H1 (cell line): ENCODE data around the gene CELF2. TPM values are rescaled to one million over a fixed set of nuclear protein-coding genes. Genes with fewer than 3 reads are reported as not detected.

Source experiments
- CTCF ChIA-PET: fragments of 300-600 bp; sonication (Branson Sonifier 250); formaldehyde crosslinking; loops from one replicate; lab custom pipeline; 2021; ENCODE audit not compliant: partially characterized antibody; lab: Charles Lee
- POLR2A ChIA-PET: fragments of 300-600 bp; sonication (Branson Sonifier 250); formaldehyde crosslinking; loops from one replicate; lab custom pipeline; 2021; ENCODE audit warnings: inconsistent platforms; ENCODE audit not compliant: partially characterized antibody; lab: Charles Lee
- DNase-seq, 2 experiments: peaks; one replicate each; pipeline versions ENCODE4 v3.0.0 to v3.0.0-alpha.2; 2010 to 2022; ENCODE audit warnings: low spot score in 2 of 2, low read depth in 1 of 2, mixed read lengths in 1 of 2
- FAIRE-seq: peaks from 2 replicates; lab custom pipeline; 2011; peaks lifted over from hg19 to GRCh38; lab: Jason Lieb, UNC
- H2AFZ ChIP-seq: 2 replicates; pipeline ENCODE4 v1.8.1; 2012; ENCODE audit warnings: low read length, inconsistent platforms
- H2AK5ac ChIP-seq: 2 replicates; pipeline ENCODE4 v1.6.1; 2013; ENCODE audit warnings: low read depth, low read length
- H2BK120ac ChIP-seq: replicated peaks from 2 replicates; pipeline ENCODE3; 2013; ENCODE audit warnings: low read depth, low read length, inconsistent platforms
- H2BK12ac ChIP-seq: 2 replicates; pipeline ENCODE4 v1.6.1; 2013; ENCODE audit warnings: low read depth, low read length
- H2BK15ac ChIP-seq: 2 replicates; pipeline ENCODE4 v1.6.1; 2013; ENCODE audit warnings: low read length
- H2BK20ac ChIP-seq: 2 replicates; pipeline ENCODE4 v1.6.1; 2013; ENCODE audit warnings: low read length
- H2BK5ac ChIP-seq: 2 replicates; pipeline ENCODE4 v1.6.1; 2013; ENCODE audit warnings: low read depth, low read length
- H3K14ac ChIP-seq: 2 replicates; pipeline ENCODE4 v1.6.1; 2013; ENCODE audit warnings: inconsistent platforms; ENCODE audit not compliant: insufficient read length
- H3K18ac ChIP-seq: 2 replicates; pipeline ENCODE4 v1.6.1; 2013; ENCODE audit warnings: low read length; ENCODE audit errors: extremely low read depth
- H3K23ac ChIP-seq: 2 replicates; pipeline ENCODE4 v1.6.1; 2013; ENCODE audit warnings: inconsistent platforms; ENCODE audit not compliant: insufficient read length
- H3K23me2 ChIP-seq: 2 replicates; pipeline ENCODE4 v1.6.1; 2013; ENCODE audit warnings: low read depth, low read length
- H3K27ac ChIP-seq: 2 replicates; pipeline ENCODE4 v1.6.1; 2011; ENCODE audit warnings: low read depth, low read length, inconsistent platforms
- H3K27me3 ChIP-seq, 4 experiments: replicated peaks in 1 of 4; 1 replicate in 1 of 4; 2 replicates in 3 of 4; pipeline versions ENCODE4 v1.6.1 to v1.8.1; 2011 to 2013; ENCODE audit warnings: low read length in 3 of 4, mild to moderate bottlenecking in 3 of 4, inconsistent platforms in 2 of 4, mixed read lengths in 2 of 4, moderate library complexity in 1 of 4; ENCODE audit not compliant: control insufficient read depth in 3 of 4, insufficient read depth in 3 of 4; ENCODE audit errors: extremely low read depth in 1 of 4
- H3K36me3 ChIP-seq, 4 experiments: 2 replicates each; pipeline versions ENCODE4 v1.6.1 to v1.8.1; 2011 to 2013; ENCODE audit warnings: mild to moderate bottlenecking in 4 of 4, low read length in 3 of 4, moderate library complexity in 2 of 4, control low read depth in 1 of 4, inconsistent platforms in 1 of 4; ENCODE audit not compliant: insufficient read depth in 4 of 4, control insufficient read depth in 2 of 4
- H3K4ac ChIP-seq: replicated peaks from 2 replicates; pipeline ENCODE3; 2013; ENCODE audit warnings: low read length, low read depth, mixed read lengths, inconsistent platforms; ENCODE audit not compliant: insufficient read length
- H3K4me1 ChIP-seq, 4 experiments: replicated peaks in 1 of 4; 1 replicate in 1 of 4; 2 replicates in 3 of 4; pipeline versions ENCODE4 v1.6.1 to v1.8.1; 2011 to 2013; ENCODE audit warnings: low read length in 3 of 4, inconsistent platforms in 2 of 4, mixed read lengths in 1 of 4; ENCODE audit not compliant: insufficient read depth in 4 of 4, control insufficient read depth in 3 of 4
- H3K4me2 ChIP-seq, 2 experiments: 2 replicates each; pipeline versions ENCODE4 v1.6.1 to v1.8.1; 2011 to 2013; ENCODE audit warnings: low read depth in 2 of 2, low read length in 2 of 2, control low read depth in 1 of 2, inconsistent platforms in 1 of 2, mild to moderate bottlenecking in 1 of 2; ENCODE audit not compliant: insufficient read depth in 1 of 2
- H3K4me3 ChIP-seq, 4 experiments: fragments of 200-600, 300-600 bp in 1 of 4; sonication (generic), shearing (Covaris generic), sonication (Bioruptor Twin) in 1 of 4; 2 replicates each; pipeline versions ENCODE4 v1.5.1 to v1.8.1; 2011 to 2016; ENCODE audit warnings: low read length in 4 of 4, low read depth in 3 of 4, control low read depth in 2 of 4, inconsistent platforms in 2 of 4, mild to moderate bottlenecking in 2 of 4, mixed read lengths in 1 of 4, moderate library complexity in 1 of 4; ENCODE audit not compliant: insufficient read depth in 2 of 4; ENCODE audit errors: extremely low read depth in 1 of 4
- H3K56ac ChIP-seq: replicated peaks from 2 replicates; pipeline ENCODE3; 2013; ENCODE audit warnings: low read depth, mild to moderate bottlenecking, mixed read lengths, low read length, inconsistent platforms; ENCODE audit not compliant: insufficient read length
- H3K79me1 ChIP-seq: 2 replicates; pipeline ENCODE4 v1.6.1; 2013; ENCODE audit warnings: low read depth, low read length, control low read depth
- H3K79me2 ChIP-seq, 2 experiments: 2 replicates each; pipeline versions ENCODE4 v1.6.1 to v1.8.1; 2012 to 2013; ENCODE audit warnings: low read length in 2 of 2, mild to moderate bottlenecking in 2 of 2, inconsistent platforms in 1 of 2; ENCODE audit not compliant: insufficient read depth in 2 of 2, control insufficient read depth in 1 of 2
- H3K9ac ChIP-seq, 4 experiments: replicated peaks in 1 of 4; 1 replicate in 1 of 4; 2 replicates in 3 of 4; pipeline versions ENCODE4 v1.6.1 to v1.8.1; 2011 to 2013; ENCODE audit warnings: low read depth in 3 of 4, low read length in 3 of 4, control low read depth in 2 of 4, mild to moderate bottlenecking in 2 of 4, moderate library complexity in 2 of 4, inconsistent platforms in 1 of 4; ENCODE audit errors: extremely low read depth in 1 of 4
- H3K9me3 ChIP-seq, 2 experiments: 2 replicates each; pipeline versions ENCODE4 v1.6.1 to v1.8.1; 2012 to 2013; ENCODE audit warnings: mild to moderate bottlenecking in 2 of 2, moderate library complexity in 2 of 2, control low read depth in 1 of 2, inconsistent platforms in 1 of 2, low read depth in 1 of 2, low read length in 1 of 2, mixed read lengths in 1 of 2; ENCODE audit not compliant: insufficient read depth in 2 of 2
- H4K20me1 ChIP-seq, 2 experiments: replicated peaks in 1 of 2; 2 replicates each; pipeline versions ENCODE3 to v1.8.1; 2011 to 2013; ENCODE audit warnings: inconsistent platforms in 2 of 2, low read length in 2 of 2, mild to moderate bottlenecking in 1 of 2; ENCODE audit not compliant: insufficient read depth in 2 of 2, control insufficient read depth in 1 of 2
- H4K5ac ChIP-seq: 2 replicates; pipeline ENCODE4 v1.6.1; 2013; ENCODE audit warnings: low read length, low read depth, mixed read lengths, inconsistent platforms; ENCODE audit not compliant: insufficient read length
- H4K8ac ChIP-seq: 2 replicates; pipeline ENCODE4 v1.8.0; 2013; ENCODE audit warnings: mild to moderate bottlenecking, moderate library complexity, low read length, inconsistent platforms; ENCODE audit not compliant: insufficient read depth; ENCODE audit errors: extremely low read depth
- H4K91ac ChIP-seq: replicated peaks from 2 replicates; pipeline ENCODE3; 2013; ENCODE audit warnings: low read length, mixed read lengths, inconsistent platforms; ENCODE audit not compliant: insufficient read length
- HDAC2 ChIP-seq, 2 experiments: fragments of 300-600 bp in 1 of 2; sonication (generic) in 1 of 2; IDR thresholded peaks; 2 replicates each; pipeline ENCODE4 v1.6.1; 2011 to 2012; ENCODE audit warnings: low read depth in 2 of 2, low read length in 2 of 2, mild to moderate bottlenecking in 2 of 2, moderate library complexity in 2 of 2, borderline replicate concordance in 1 of 2, inconsistent platforms in 1 of 2
- HDAC6 ChIP-seq: IDR thresholded peaks from one replicate; pipeline ENCODE4 v1.7.1; 2012; ENCODE audit warnings: low read depth, mild to moderate bottlenecking, inconsistent platforms, low read length, moderate library complexity
- KDM5A ChIP-seq: fragments of 200-600 bp; IDR thresholded peaks from 2 replicates; pipeline ENCODE4 v1.7.1; 2012; ENCODE audit warnings: mild to moderate bottlenecking, low read length, inconsistent platforms, mixed read lengths
- NRF1 ChIP-seq: IDR thresholded peaks from 2 replicates; pipeline ENCODE4 v1.6.1; 2011; ENCODE audit warnings: mild to moderate bottlenecking, low read depth, low read length, improper control_type of control experiment
- POLR2A ChIP-seq, 2 experiments: IDR thresholded peaks; 1 replicate in 1 of 2; 2 replicates in 1 of 2; pipeline ENCODE4 v1.6.1; 2011; ENCODE audit warnings: low read depth in 2 of 2, low read length in 2 of 2, mild to moderate bottlenecking in 2 of 2; ENCODE audit errors: control extremely low read depth in 1 of 2
- POU5F1 ChIP-seq: IDR thresholded peaks from 2 replicates; pipeline ENCODE4 v1.6.1; 2011; ENCODE audit warnings: low read depth, mild to moderate bottlenecking, low read length, moderate library complexity
- RFX5 ChIP-seq: IDR thresholded peaks from 2 replicates; pipeline ENCODE4 v1.6.1; 2011; ENCODE audit warnings: low read depth, low read length, improper control_type of control experiment, borderline replicate concordance
- SP4 ChIP-seq: IDR thresholded peaks from 2 replicates; pipeline ENCODE4 v1.6.1; 2012; ENCODE audit warnings: low read length, inconsistent platforms
- SUZ12 ChIP-seq: fragments of 200-600 bp; sonication (generic); IDR thresholded peaks from 2 replicates; pipeline ENCODE4 v1.6.1; 2012; ENCODE audit warnings: mild to moderate bottlenecking, inconsistent platforms, low read length, moderate library complexity, mixed read lengths
- ZNF274 ChIP-seq: IDR thresholded peaks from 2 replicates; pipeline ENCODE4 v1.7.0; 2012; ENCODE audit warnings: low read length, borderline replicate concordance; ENCODE audit errors: extremely low read depth
- WGBS, 2 experiments: shearing (Covaris generic) in 1 of 2; methylation state at CpG; one replicate each; pipeline versions ENCODE4 v1.1.6 to v1.1.7; 2013 to 2015; ENCODE audit warnings: low lambda C conversion rate in 2 of 2, mixed read lengths in 2 of 2, inconsistent platforms in 1 of 2, low coverage in 1 of 2, missing lambda C conversion rate in 1 of 2; ENCODE audit not compliant: insufficient replicate concordance in 2 of 2, insufficient coverage in 1 of 2, insufficient read length in 1 of 2; ENCODE audit errors: extremely low coverage in 1 of 2, missing lambda C conversion rate in 1 of 2; 5-methylcytosine and 5-hydroxymethylcytosine counted together
- polyA plus RNA-seq, 7 experiments: library from polyadenylated mRNA; depleted of rRNA in 3 of 7; stranded (reverse) in 5 of 7; unstranded in 2 of 7; fragments of >200 nt in 5 of 7; fragments of 200-250 nt in 2 of 7; gene quantifications; 1 replicate in 5 of 7; 2 replicates in 1 of 7; 4 replicates in 1 of 7; pipeline versions ENCODE4 v1.2.1 to v1.2.3, GENCODE V29; 2011 to 2013; ENCODE audit warnings: missing spikeins in 2 of 7, mixed read lengths in 2 of 7
- total RNA-seq: library from RNA; stranded (reverse); fragmentation: NEBNext Ultra II Directional; extraction: Animal tissue kit (Norgen Biotek cat#: 25700); gene quantifications from 2 replicates; pipeline ENCODE4 v1.2.1, GENCODE V29; 2021
- TF ChIP-seq, protein P1 (sequence below): IDR thresholded peaks from 2 replicates; pipeline ENCODE4 v1.6.1; 2012; ENCODE audit warnings: low read length, inconsistent platforms
- TF ChIP-seq, protein P2 (sequence below): IDR thresholded peaks from 2 replicates; pipeline ENCODE4 v1.6.1; 2011; ENCODE audit warnings: low read length, improper control_type of control experiment

CELF2 gene
- total and polyA plus RNA-seq, 2 of the 8 experiments (the other 6 are each of a cell fraction or from before 2014, with no cell fraction given) = 18.3 to 22.7 TPM

DNA sequence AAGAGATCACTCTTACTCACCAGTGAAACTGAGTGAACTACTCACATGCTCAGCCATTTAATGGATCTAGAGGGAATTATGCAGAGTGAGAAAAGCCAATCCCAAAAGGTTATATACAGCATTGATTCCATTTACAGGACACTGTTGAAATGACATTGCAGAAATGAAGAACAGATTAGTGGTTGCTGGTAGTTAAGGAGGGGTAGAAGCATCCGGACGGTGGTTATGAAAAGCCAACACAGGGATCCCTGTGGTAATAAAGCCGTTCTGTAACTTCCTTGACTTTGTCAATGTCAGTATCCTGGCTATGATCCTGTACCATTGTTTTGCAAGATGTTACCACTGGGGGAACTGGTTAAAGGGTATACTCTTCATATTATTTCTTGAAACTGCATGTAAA lies 340.3 kb downstream of the CELF2 start:
- Histone ChIP-seq H3K36me3 (no peaks in the 10 kb centered on the region), H3K56ac (no peak overlapping the region), H4K8ac (no peak overlapping the region), H2AFZ (no peak overlapping the region), H3K4ac (no peak overlapping the region), H3K79me1 (no peaks in the 10 kb centered on the region), H3K4me3 (no peak overlapping the region), H3K23ac (no peak overlapping the region), H3K79me2 (no peaks in the 10 kb centered on the region), H3K27ac (no peak overlapping the region), H2BK12ac (no peak overlapping the region), H3K9ac (no peak overlapping the region), H3K18ac (no peak overlapping the region), H4K91ac (no peak overlapping the region), H3K14ac (no peak overlapping the region), H2BK20ac (no peak overlapping the region), H3K9me3 (peaks cover 0 to 2% of the 10 kb centered on the region in 2 experiments; a peak in 1 of 4 replicates), H2BK5ac (no peak overlapping the region), H3K23me2 (no peaks in the 10 kb centered on the region), H2BK15ac (no peak overlapping the region), H2BK120ac (no peak overlapping the region), H4K5ac (no peak overlapping the region), H2AK5ac (no peak overlapping the region), H4K20me1 (no peaks in the 10 kb centered on the region), H3K4me1 (no peaks in the 10 kb centered on the region), H3K4me2 (no peak overlapping the region), H3K27me3 (no peaks in the 10 kb centered on the region)
- no peak for DNase-seq
- 97% methylated on average over 3 of the region's 3 CpGs; no CpG with 5 or more reads in 1 of the 2 experiments for WGBS, 2 experiments
- FAIRE-seq = no peak
- ChIA-PET CTCF (interaction anchor here (0.6 to 2.1 kb wide), 4 partner anchors 9 to 552 kb away, joined by 3 to 8 read pairs (median 6); no protein-coding TSS in a partner anchor), POLR2A (no interaction called here)
- TF ChIP-seq SUZ12 (no peak), NRF1 (no peak), POU5F1 (no peak), POLR2A (IDR thresholded peaks at IDR 0.05; ENCODE audit: control extremely low read depth in 1 of 2, low read depth in 2 of 2, low read length in 2 of 2) (no peak), ZNF274 (no peak), SP4 (no peak), HDAC2 (IDR thresholded peaks at IDR 0.05; ENCODE audit: borderline replicate concordance in 1 of 2, low read depth in 2 of 2, low read length in 2 of 2) (no peak), RFX5 (no peak), KDM5A (no peak), HDAC6 (no peak)
- TF ChIP-seq, protein P1, sequence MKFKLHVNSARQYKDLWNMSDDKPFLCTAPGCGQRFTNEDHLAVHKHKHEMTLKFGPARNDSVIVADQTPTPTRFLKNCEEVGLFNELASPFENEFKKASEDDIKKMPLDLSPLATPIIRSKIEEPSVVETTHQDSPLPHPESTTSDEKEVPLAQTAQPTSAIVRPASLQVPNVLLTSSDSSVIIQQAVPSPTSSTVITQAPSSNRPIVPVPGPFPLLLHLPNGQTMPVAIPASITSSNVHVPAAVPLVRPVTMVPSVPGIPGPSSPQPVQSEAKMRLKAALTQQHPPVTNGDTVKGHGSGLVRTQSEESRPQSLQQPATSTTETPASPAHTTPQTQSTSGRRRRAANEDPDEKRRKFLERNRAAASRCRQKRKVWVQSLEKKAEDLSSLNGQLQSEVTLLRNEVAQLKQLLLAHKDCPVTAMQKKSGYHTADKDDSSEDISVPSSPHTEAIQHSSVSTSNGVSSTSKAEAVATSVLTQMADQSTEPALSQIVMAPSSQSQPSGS = no peak
- TF ChIP-seq, protein P2, sequence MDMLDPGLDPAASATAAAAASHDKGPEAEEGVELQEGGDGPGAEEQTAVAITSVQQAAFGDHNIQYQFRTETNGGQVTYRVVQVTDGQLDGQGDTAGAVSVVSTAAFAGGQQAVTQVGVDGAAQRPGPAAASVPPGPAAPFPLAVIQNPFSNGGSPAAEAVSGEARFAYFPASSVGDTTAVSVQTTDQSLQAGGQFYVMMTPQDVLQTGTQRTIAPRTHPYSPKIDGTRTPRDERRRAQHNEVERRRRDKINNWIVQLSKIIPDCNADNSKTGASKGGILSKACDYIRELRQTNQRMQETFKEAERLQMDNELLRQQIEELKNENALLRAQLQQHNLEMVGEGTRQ = no peak
